Vagina (tissue), 2 donors: ENCODE data around the gene SCN3A. TPM values are rescaled to one million over a fixed set of nuclear protein-coding genes. Genes with fewer than 3 reads are reported as not detected.
A peak's percentile ranks its signal among the peaks of the same experiment; 100 is the strongest.

Source experiments
- DNase-seq, 2 donors: peaks; one replicate each; pipeline ENCODE4 v3.0.0-alpha.2; 2017; ENCODE audit errors: extremely low spot score in 2 of 2
- H3K27ac ChIP-seq: fragments of 200-600 bp; sonication (generic); one replicate; pipeline ENCODE4 v1.5.1; 2019
- H3K27me3 ChIP-seq: fragments of 200-600 bp; sonication (generic); one replicate; pipeline ENCODE4 v1.5.1; 2019
- H3K36me3 ChIP-seq, 2 donors: fragments of 200-600 bp; sonication (generic); one replicate each; pipeline ENCODE4 v1.5.1; 2017 to 2019
- H3K4me1 ChIP-seq: fragments of 200-600 bp; sonication (generic); one replicate; pipeline ENCODE4 v1.5.1; 2019
- H3K4me3 ChIP-seq, 2 donors: fragments of 200-600 bp; sonication (generic); 1 replicate in 1 of 2; 2 replicates in 1 of 2; pipeline ENCODE4 v1.5.1; 2016 to 2019
- H3K9me3 ChIP-seq: fragments of 200-600 bp; sonication (generic); one replicate; pipeline ENCODE4 v1.5.1; 2019
- CTCF ChIP-seq, 3 experiments: fragments of 450-650 bp in 2 of 3; fragments of 200-600 bp in 1 of 3; sonication (generic) in 1 of 3; IDR thresholded peaks; one replicate each; pipeline ENCODE4 v1.5.1; 2017 to 2019; ENCODE audit warnings: antibody characterized with exemption in 3 of 3, mild to moderate bottlenecking in 2 of 3, moderate library complexity in 2 of 3
- POLR2A ChIP-seq, 2 donors: fragments of 450-650 bp; IDR thresholded peaks; one replicate each; pipeline ENCODE4 v1.6.1; 2017; ENCODE audit warnings: antibody characterized with exemption in 2 of 2, mild to moderate bottlenecking in 2 of 2, moderate library complexity in 2 of 2
- POLR2AphosphoS5 ChIP-seq, 2 donors: sonication (generic); formaldehyde crosslinking; IDR thresholded peaks; one replicate each; pipeline ENCODE4 v1.9.0; 2017; ENCODE audit warnings: antibody characterized with exemption in 2 of 2, mild to moderate bottlenecking in 2 of 2, low read depth in 1 of 2; ENCODE audit not compliant: insufficient read depth in 1 of 2
- intact Hi-C: fragments of 100-400 bp; cut with DNase I; formaldehyde crosslinking; loops from one replicate; pipeline ENCODE4 v1.15.1; 2023
- total RNA-seq: library from RNA; depleted of rRNA; stranded (reverse); fragments of >200 nt; gene quantifications from one replicate; pipeline ENCODE4 v1.2.3, GENCODE V29; 2016

SCN3A gene
- total RNA-seq: 2.0 TPM

- TF ChIP-seq POLR2AphosphoS5 (IDR thresholded peaks at IDR 0.05; ENCODE audit: insufficient read depth in 1 of 2, low read depth in 1 of 2) (peak in 1 of 2 donors; percentile 13), POLR2A (IDR thresholded peaks at IDR 0.05) (no peak), CTCF (IDR thresholded peaks at IDR 0.05) (peak in 2 of 3 experiments; percentile 19 to 45)
- Histone ChIP-seq H3K27ac (no peak within 1 kb of the TSS), H3K36me3 (no peaks in the 10 kb centered on the region), H3K27me3 (no peaks in the 10 kb centered on the region), H3K9me3 (no peaks in the 10 kb centered on the region), H3K4me3 (no peak within 1 kb of the TSS), H3K4me1 (no peaks in the 10 kb centered on the region)
- intact Hi-C loops: no loop called here
- DNase-seq: no peak
These were observed at the start of gene SCN3A for GRCh38 chr2:165203689-165204559. Gene SCN3A, minus strand, starts transcription at chr2:165204050. Its CDS starts 27,656 bp downstream, at chr2:165176394.

GRCh38 chr2:165253178-165253577 is 49.3 kb upstream of the SCN3A start:
- no peaks in the 10 kb centered on the region for H3K9me3 ChIP-seq
- no peak overlapping the region for H3K27ac ChIP-seq
- H3K4me3 ChIP-seq: no peak overlapping the region
- DNase-seq: no peak
- no peaks in the 10 kb centered on the region for H3K27me3 ChIP-seq
- intact Hi-C loops: no loop called here
- TF ChIP-seq CTCF (IDR thresholded peaks at IDR 0.05) (no peak), POLR2A (IDR thresholded peaks at IDR 0.05) (no peak), POLR2AphosphoS5 (IDR thresholded peaks at IDR 0.05; ENCODE audit: insufficient read depth in 1 of 2, low read depth in 1 of 2) (no peak)
- no peaks in the 10 kb centered on the region for H3K4me1 ChIP-seq
- no peaks in the 10 kb centered on the region for H3K36me3 ChIP-seq

- no peak for DNase-seq
- Histone ChIP-seq H3K4me1 (no peaks in the 10 kb centered on the region), H3K27me3 (no peaks in the 10 kb centered on the region), H3K4me3 (no peak overlapping the region), H3K27ac (no peak overlapping the region), H3K9me3 (no peaks in the 10 kb centered on the region), H3K36me3 (no peaks in the 10 kb centered on the region)
- intact Hi-C loops: no loop called here
- TF ChIP-seq POLR2AphosphoS5 (IDR thresholded peaks at IDR 0.05; ENCODE audit: insufficient read depth in 1 of 2, low read depth in 1 of 2) (no peak), POLR2A (IDR thresholded peaks at IDR 0.05) (no peak), CTCF (IDR thresholded peaks at IDR 0.05) (no peak)
These were observed 47.5 kb upstream of the SCN3A start for GRCh38 chr2:165251366-165251765.

GRCh38 chr2:165248238-165248637 is 44.4 kb upstream of the SCN3A start:
- Histone ChIP-seq H3K9me3 (no peaks in the 10 kb centered on the region), H3K4me3 (no peak overlapping the region), H3K4me1 (no peaks in the 10 kb centered on the region), H3K27ac (no peak overlapping the region), H3K27me3 (no peaks in the 10 kb centered on the region), H3K36me3 (no peaks in the 10 kb centered on the region)
- no peak for DNase-seq
- TF ChIP-seq CTCF (IDR thresholded peaks at IDR 0.05): no peak
- no peak for TF ChIP-seq POLR2AphosphoS5 (IDR thresholded peaks at IDR 0.05; ENCODE audit: insufficient read depth in 1 of 2, low read depth in 1 of 2)
- no peak for TF ChIP-seq POLR2A (IDR thresholded peaks at IDR 0.05)
- intact Hi-C loops: no loop called here
